Upper lobe of left lung (tissue), 6 donors: ENCODE measurements around the gene MAP2K1. TPM values are rescaled to one million over a fixed set of nuclear protein-coding genes. Genes with fewer than 3 reads are reported as not detected.
A peak's percentile ranks its signal among the peaks of the same experiment; 100 is the strongest.

Source experiments
- ATAC-seq, 2 donors: fragments of 200-7000 bp; cut with Tn5 transposase; one replicate each; pipeline ENCODE4 v1.9.1; 2022; ENCODE audit warnings: mild to moderate bottlenecking in 2 of 2, moderate library complexity in 2 of 2; ENCODE audit not compliant: low FRiP score in 2 of 2
- DNase-seq, 2 donors: peaks; one replicate each; pipeline ENCODE4 v3.0.0-alpha.2; 2019 to 2020
- H3K27ac ChIP-seq, 4 donors: fragments of 200-600 bp; sonication (generic); one replicate each; pipeline ENCODE4 v1.5.1; 2016 to 2019
- H3K27me3 ChIP-seq, 4 donors: fragments of 200-600 bp; sonication (generic); one replicate each; pipeline ENCODE4 v1.5.1; 2017 to 2019
- H3K36me3 ChIP-seq, 4 donors: fragments of 200-600 bp; sonication (generic); one replicate each; pipeline ENCODE4 v1.5.1; 2016 to 2019
- H3K4me1 ChIP-seq, 4 donors: fragments of 200-600 bp; sonication (generic); one replicate each; pipeline ENCODE4 v1.5.1; 2018 to 2019
- H3K4me3 ChIP-seq, 4 donors: fragments of 200-600 bp; sonication (generic); one replicate each; pipeline ENCODE4 v1.5.1; 2017 to 2019; ENCODE audit warnings: mild to moderate bottlenecking in 2 of 4, moderate library complexity in 1 of 4
- H3K9me3 ChIP-seq, 4 donors: fragments of 200-600 bp; sonication (generic); one replicate each; pipeline ENCODE4 v1.5.1; 2018 to 2019
- CTCF ChIP-seq, 6 experiments: fragments of 450-650 bp in 4 of 6; fragments of 200-600 bp in 2 of 6; sonication (generic) in 2 of 6; IDR thresholded peaks; one replicate each; pipeline ENCODE4 v1.5.1; 2016 to 2019; ENCODE audit warnings: antibody characterized with exemption in 6 of 6
- EP300 ChIP-seq, 4 donors: sonication (generic); formaldehyde crosslinking; IDR thresholded peaks; one replicate each; pipeline ENCODE4 v1.5.1; 2017; ENCODE audit warnings: antibody characterized with exemption in 4 of 4, control low read depth in 2 of 4
- POLR2A ChIP-seq, 4 donors: fragments of 450-650 bp; IDR thresholded peaks; one replicate each; pipeline ENCODE4 v1.5.1; 2016 to 2017; ENCODE audit warnings: antibody characterized with exemption in 4 of 4, mild to moderate bottlenecking in 2 of 4
- POLR2AphosphoS5 ChIP-seq, 2 donors: sonication (generic); formaldehyde crosslinking; IDR thresholded peaks; one replicate each; pipeline ENCODE4 v1.5.1; 2017; ENCODE audit warnings: antibody characterized with exemption in 2 of 2
- WGBS, 2 donors: methylation state at CpG; one replicate each; pipeline ENCODE4 v1.1.5; 2017 to 2018; 5-methylcytosine and 5-hydroxymethylcytosine counted together
- total RNA-seq, 6 donors: library from RNA; depleted of rRNA in 4 of 6; stranded (reverse); fragments of >200 nt in 4 of 6; gene quantifications; one replicate each; pipeline versions ENCODE4 v1.1.0 to v1.2.1, GENCODE V29; 2016 to 2021
- donor health status: DM: no; HTN: no; CAD: no; lungs with moderate emphysema.
- donor health status: DM: no; HTN: yes; CAD: no; lungs with severe emphysema.

MAP2K1 gene
- total RNA-seq, 6 donors from 2014 or later = 38.5 to 80.3 (median 62.4) TPM

DNA sequence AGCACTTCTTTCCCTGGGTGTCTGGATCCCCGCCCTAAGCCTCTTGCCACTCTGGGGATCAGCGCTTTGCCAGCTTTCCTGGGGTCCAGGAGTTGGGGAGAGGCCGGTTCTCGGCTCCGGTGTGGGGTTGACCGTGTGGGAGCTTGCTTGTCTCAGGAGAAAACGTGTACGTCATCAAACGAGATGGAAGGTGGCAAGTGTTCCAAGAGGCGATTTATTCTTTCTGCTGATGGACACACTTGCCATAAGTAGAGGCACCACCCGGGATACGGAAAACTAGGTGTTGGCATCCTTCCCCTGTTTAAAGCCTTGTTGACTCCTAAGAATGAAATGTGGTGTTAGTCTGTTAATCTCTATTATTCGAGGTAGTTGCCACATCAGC, 118.7 kb downstream of the MAP2K1 start:
- no peaks in the 10 kb centered on the region for H3K9me3 ChIP-seq
- H3K4me1 ChIP-seq = peaks cover 14 to 30% (median 23%) of the 10 kb centered on the region in 4 donors
- peaks cover 18 to 30% (median 26%) of the 10 kb centered on the region in 4 donors for H3K36me3 ChIP-seq
- ATAC-seq = peak in 1 of 2 donors; percentile 37
- 0 to 2% methylated on average over 11 to 13 of the region's 13 CpGs for WGBS, 2 donors
- TF ChIP-seq CTCF (IDR thresholded peaks at IDR 0.05) = no peak
- DNase-seq = no peak
- H3K4me3 ChIP-seq = peak overlapping the region; percentile 79 to 96 (median 90)
- H3K27me3 ChIP-seq = no peaks in the 10 kb centered on the region
- H3K27ac ChIP-seq = peak overlapping the region; percentile 87 to 97 (median 92)

- ATAC-seq (no peak), DNase-seq (no peak)
- peak overlapping the region in 3 of 4 donors; percentile 79 to 91 (median 90) for H3K4me3 ChIP-seq
- H3K27me3 ChIP-seq = no peaks in the 10 kb centered on the region
- no peak for TF ChIP-seq POLR2AphosphoS5 (IDR thresholded peaks at IDR 0.05)
- TF ChIP-seq EP300 (IDR thresholded peaks at IDR 0.05) = no peak
- TF ChIP-seq CTCF (IDR thresholded peaks at IDR 0.05) = no peak
- no peak for TF ChIP-seq POLR2A (IDR thresholded peaks at IDR 0.05)
- H3K36me3 ChIP-seq = peaks cover 15 to 26% (median 22%) of the 10 kb centered on the region in 4 donors
- no peaks in the 10 kb centered on the region for H3K9me3 ChIP-seq
- peak overlapping the region; percentile 87 to 97 (median 92) for H3K27ac ChIP-seq
- peaks cover 14 to 30% (median 23%) of the 10 kb centered on the region in 4 donors for H3K4me1 ChIP-seq
- WGBS, 2 donors = 40 to 48% methylated on average over 4 of the region's 4 CpGs
Observed at GRCh38 chr15:66505818-66506217, 119.1 kb downstream of the MAP2K1 start.

DNA sequence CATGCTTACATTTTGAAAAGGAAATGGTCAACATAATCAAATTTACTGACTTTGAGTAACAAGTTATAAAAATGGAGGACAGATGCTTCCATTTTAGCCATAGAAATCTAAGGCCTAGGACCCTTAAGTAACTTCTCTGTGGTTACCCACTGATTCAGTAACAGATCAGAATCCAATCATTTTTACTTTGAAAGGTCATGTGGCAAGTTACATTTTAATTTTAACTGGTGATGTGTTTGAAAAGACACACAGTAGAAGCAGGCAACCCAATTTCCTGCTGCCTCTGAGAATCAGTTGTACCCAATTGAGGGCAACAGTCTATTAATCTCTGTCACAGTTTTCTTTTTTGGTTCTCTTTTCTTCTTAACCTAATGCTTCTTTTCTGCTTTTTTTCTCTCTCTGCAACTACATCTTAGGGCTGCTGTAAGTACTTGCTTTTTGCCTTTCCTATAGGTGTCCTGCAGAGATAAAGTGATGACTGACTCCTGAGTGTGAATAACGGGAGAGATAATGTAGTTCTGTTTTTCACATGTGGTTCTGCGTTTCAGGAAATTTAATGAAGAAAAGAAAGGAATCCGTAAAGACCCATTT, 121.7 kb downstream of the MAP2K1 start:
- ATAC-seq = no peak
- H3K27me3 ChIP-seq = no peaks in the 10 kb centered on the region
- no peak overlapping the region for H3K4me3 ChIP-seq
- TF ChIP-seq EP300 (IDR thresholded peaks at IDR 0.05) = no peak
- TF ChIP-seq POLR2A (IDR thresholded peaks at IDR 0.05) = no peak
- no peak for TF ChIP-seq CTCF (IDR thresholded peaks at IDR 0.05)
- TF ChIP-seq POLR2AphosphoS5 (IDR thresholded peaks at IDR 0.05) = no peak
- H3K36me3 ChIP-seq = no peaks in the 10 kb centered on the region
- H3K27ac ChIP-seq = no peak overlapping the region
- WGBS, 2 donors = 91 to 93% methylated on average over 3 of the region's 3 CpGs
- no peaks in the 10 kb centered on the region for H3K9me3 ChIP-seq
- H3K4me1 ChIP-seq = peaks cover 10 to 15% (median 12%) of the 10 kb centered on the region in 4 donors
- no peak for DNase-seq

DNA sequence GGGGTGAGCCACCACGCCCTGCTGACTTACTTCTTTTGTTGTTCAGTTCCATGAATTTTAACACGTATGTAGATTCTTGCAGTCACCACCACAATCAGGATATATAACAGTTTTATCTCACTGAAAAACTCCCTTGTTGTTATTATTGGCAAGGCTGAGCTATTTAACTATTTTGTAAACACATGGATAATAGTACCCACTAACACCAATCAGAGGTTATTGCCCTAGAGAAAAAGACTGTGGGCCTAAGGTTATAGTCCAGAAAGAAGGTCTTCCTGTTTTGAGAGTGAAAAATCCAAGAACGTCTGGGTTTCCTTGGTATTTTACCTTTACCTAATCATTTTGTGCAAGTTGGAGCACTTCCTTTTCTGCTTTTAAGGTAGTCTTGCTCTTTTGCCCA, 127.9 kb downstream of the MAP2K1 start:
- TF ChIP-seq CTCF (IDR thresholded peaks at IDR 0.05) = no peak
- no peak for TF ChIP-seq POLR2A (IDR thresholded peaks at IDR 0.05)
- no peak for TF ChIP-seq EP300 (IDR thresholded peaks at IDR 0.05)
- no peak for TF ChIP-seq POLR2AphosphoS5 (IDR thresholded peaks at IDR 0.05)
- no peak overlapping the region for H3K4me3 ChIP-seq
- peaks cover 0 to 10% (median 2%) of the 10 kb centered on the region in 4 donors for H3K36me3 ChIP-seq
- no peak for ATAC-seq
- DNase-seq = no peak
- no peaks in the 10 kb centered on the region for H3K4me1 ChIP-seq
- H3K9me3 ChIP-seq = no peaks in the 10 kb centered on the region
- no peaks in the 10 kb centered on the region for H3K27me3 ChIP-seq
- 74 to 83% methylated on average over 3 of the region's 3 CpGs for WGBS, 2 donors
- no peak overlapping the region for H3K27ac ChIP-seq

DNA sequence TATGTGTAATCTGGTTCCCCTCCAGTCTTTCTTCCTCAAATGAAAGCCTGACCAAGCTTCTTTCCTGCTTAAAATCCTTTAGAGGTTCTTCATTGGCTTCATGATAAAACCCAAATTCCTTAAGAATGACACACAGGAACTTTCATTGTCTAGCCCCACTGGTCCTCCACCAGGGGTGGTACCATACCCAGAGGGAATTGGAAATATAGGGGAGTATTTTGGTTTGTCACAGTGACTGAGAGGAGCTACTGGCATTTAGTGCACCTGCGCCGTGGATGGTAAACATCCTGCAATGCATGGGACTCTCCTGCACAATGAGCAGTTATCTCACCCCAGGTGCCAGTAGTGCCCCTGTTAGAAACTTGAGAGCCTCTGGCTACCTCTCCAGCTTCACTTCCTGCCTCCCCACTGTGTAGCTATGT, 129.2 kb downstream of the MAP2K1 start:
- TF ChIP-seq POLR2AphosphoS5 (IDR thresholded peaks at IDR 0.05) (no peak), CTCF (IDR thresholded peaks at IDR 0.05) (no peak), EP300 (IDR thresholded peaks at IDR 0.05) (no peak), POLR2A (IDR thresholded peaks at IDR 0.05) (no peak)
- Histone ChIP-seq H3K27ac (no peak overlapping the region), H3K27me3 (no peaks in the 10 kb centered on the region), H3K4me3 (no peak overlapping the region), H3K4me1 (no peaks in the 10 kb centered on the region), H3K36me3 (peaks cover 0 to 10% (median 4%) of the 10 kb centered on the region in 4 donors), H3K9me3 (no peaks in the 10 kb centered on the region)
- 92 to 98% methylated on average over 2 of the region's 2 CpGs for WGBS, 2 donors
- ATAC-seq (no peak), DNase-seq (no peak)
